Measurements from ENCODE around the gene RPRML.
"Not testable (repeated sequence)": the region's sequence is repeated elsewhere in the genome, so short reads cannot be mapped to it uniquely, and the experiment has no call there.

The RPRML gene

GRCh38 chr17:46975287-46975686 is 3.8 kb downstream of the RPRML start:
- DNase-seq = no peak

- no peak for DNase-seq
Measured at GRCh38 chr17:46974086-46974485, 5.0 kb downstream of the RPRML start.

GRCh38 chr17:46972346-46972745 is 6.7 kb downstream of the RPRML start:
- no peak for DNase-seq

- no peak for DNase-seq
Measured at GRCh38 chr17:46971647-46972300, 7.3 kb downstream of the RPRML start.

- no peak for DNase-seq
Measured at GRCh38 chr17:46968896-46969295, 10.2 kb downstream of the RPRML start.

GRCh38 chr17:46968224-46968834 is 10.7 kb downstream of the RPRML start:
- no peak for DNase-seq

- no peak for DNase-seq
Measured at GRCh38 chr17:46964315-46965265, 14.5 kb downstream of the RPRML start.

- no peak for DNase-seq
Measured at GRCh38 chr17:46963571-46963970, 15.5 kb downstream of the RPRML start.

- no peak for DNase-seq
Measured at GRCh38 chr17:46962374-46962790, 16.7 kb downstream of the RPRML start.

- no peak for DNase-seq
Measured at GRCh38 chr17:46960152-46960551, 18.9 kb downstream of the RPRML start.

GRCh38 chr17:46958041-46958591 is 20.9 kb downstream of the RPRML start:
- DNase-seq = no peak

GRCh38 chr17:46953191-46953590 is 25.9 kb downstream of the RPRML start:
- DNase-seq = not testable (repeated sequence)

GRCh38 chr17:46952115-46952514 is 26.9 kb downstream of the RPRML start:
- no peak for DNase-seq

GRCh38 chr17:46951706-46952105 is 27.3 kb downstream of the RPRML start:
- no peak for DNase-seq

- no peak for DNase-seq
Measured at GRCh38 chr17:46950997-46951621, 27.9 kb downstream of the RPRML start.

- no peak for DNase-seq
Measured at GRCh38 chr17:46950342-46950996, 28.6 kb downstream of the RPRML start.

- no peak for DNase-seq
Measured at GRCh38 chr17:46949291-46950174, 29.5 kb downstream of the RPRML start.

GRCh38 chr17:46948544-46948943 is 30.5 kb downstream of the RPRML start:
- no peak for DNase-seq

- DNase-seq = no peak
Measured at GRCh38 chr17:46947216-46947615, 31.8 kb downstream of the RPRML start.

GRCh38 chr17:46944931-46945330 is 34.1 kb downstream of the RPRML start:
- no peak for DNase-seq
